Measurements from ENCODE around the gene GTF2F1.
"Not testable (repeated sequence)": the region's sequence is repeated elsewhere in the genome, so short reads cannot be mapped to it uniquely, and the experiment has no call there.

GTF2F1 gene

GRCh38 chr19:6381030-6381750 is 11.8 kb downstream of the GTF2F1 start:
- DNase-seq = no peak

GRCh38 chr19:6379744-6380143 is 13.2 kb downstream of the GTF2F1 start:
- no peak for DNase-seq

GRCh38 chr19:6378486-6378885 is 14.5 kb downstream of the GTF2F1 start:
- DNase-seq = no peak

GRCh38 chr19:6378041-6378440 is 14.9 kb downstream of the GTF2F1 start:
- DNase-seq = no peak

GRCh38 chr19:6376512-6377190 is 16.3 kb downstream of the GTF2F1 start:
- no peak for DNase-seq

- DNase-seq = no peak
These were observed 17.5 kb downstream of the GTF2F1 start, which contains the start of gene PSPN for GRCh38 chr19:6375411-6376010. Gene PSPN (minus strand): TSS chr19:6375933. CDS start chr19:6375849, 84 bp downstream.

GRCh38 chr19:6374711-6375410 is 18.1 kb downstream of the GTF2F1 start:
- no peak for DNase-seq

GRCh38 chr19:6374161-6374709 is 18.7 kb downstream of the GTF2F1 start:
- no peak for DNase-seq

- DNase-seq = no peak
These were observed 19.2 kb downstream of the GTF2F1 start for GRCh38 chr19:6373813-6374108.

- DNase-seq = peak; percentile 100
These were observed 19.7 kb downstream of the GTF2F1 start for GRCh38 chr19:6373096-6373812.

GRCh38 chr19:6372594-6373095 is 20.3 kb downstream of the GTF2F1 start, which contains the start of gene ALKBH7:
Gene ALKBH7 (plus strand): TSS chr19:6372794. CDS start chr19:6372821, 27 bp downstream.
- peak; percentile 98 for DNase-seq

GRCh38 chr19:6364353-6364752 is 28.6 kb downstream of the GTF2F1 start:
- DNase-seq = no peak

- peak; percentile 39 for DNase-seq
These were observed 30.6 kb downstream of the GTF2F1 start for GRCh38 chr19:6362351-6362801.

GRCh38 chr19:6362027-6362350 is 31.0 kb downstream of the GTF2F1 start:
- no peak for DNase-seq

GRCh38 chr19:6360857-6361216 is 32.1 kb downstream of the GTF2F1 start:
- not testable (repeated sequence) for DNase-seq

- not testable (repeated sequence) for DNase-seq
These were observed 32.5 kb downstream of the GTF2F1 start for GRCh38 chr19:6360445-6360844.

- no peak for DNase-seq
These were observed 33.2 kb downstream of the GTF2F1 start for GRCh38 chr19:6359568-6360341.

- DNase-seq = no peak
These were observed 35.0 kb downstream of the GTF2F1 start for GRCh38 chr19:6358003-6358402.

- DNase-seq = no peak
These were observed 35.8 kb downstream of the GTF2F1 start for GRCh38 chr19:6357174-6357573.

GRCh38 chr19:6355321-6356040 is 37.5 kb downstream of the GTF2F1 start:
- DNase-seq = not testable (repeated sequence)

All from stimulated activated CD4-positive, alpha-beta T cell treated with anti-CD3 and anti-CD28 coated beads, Interleukin-15, amount 100 ng/mL, for 24 hours (primary cell).